ENCODE results near the gene MT1F.

GRCh38 chr16:56690420-56691122 lies 32.8 kb downstream of the MT1F start:
- TF ChIP-seq GATA2 (IDR thresholded peaks at IDR 0.05; ENCODE audit: low read depth, low read length): no peak
- TF ChIP-seq GATA3 (IDR thresholded peaks at IDR 0.05; ENCODE audit: low read depth, low read length): no peak
